ENCODE data around the gene SPECC1.
"Not testable (repeated sequence)": the region's sequence is repeated elsewhere in the genome, so short reads cannot be mapped to it uniquely, and the experiment has no call there.

The SPECC1 gene

DNA sequence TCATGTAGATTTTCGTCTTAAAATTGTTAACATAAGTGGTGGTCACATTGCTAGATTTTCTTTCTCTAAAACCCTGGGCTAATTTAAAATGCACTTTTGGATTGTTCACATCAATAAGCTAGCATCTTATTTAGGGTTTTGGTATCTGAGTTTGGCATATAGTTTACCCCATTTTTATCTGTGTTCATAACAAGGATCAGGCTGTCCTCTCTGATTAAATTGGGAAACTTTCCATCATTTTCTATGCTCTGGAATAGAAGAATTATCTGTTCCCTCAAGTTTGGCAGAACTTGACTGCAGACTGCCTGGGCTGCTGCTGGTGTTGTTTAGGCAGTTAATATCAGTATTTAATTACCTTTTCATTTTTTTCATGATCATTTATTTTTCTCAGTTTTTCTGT, 1.8 kb downstream of the SPECC1 start:
- no peak for DNase-seq (ENCODE audit: low read depth, low spot score)

DNA sequence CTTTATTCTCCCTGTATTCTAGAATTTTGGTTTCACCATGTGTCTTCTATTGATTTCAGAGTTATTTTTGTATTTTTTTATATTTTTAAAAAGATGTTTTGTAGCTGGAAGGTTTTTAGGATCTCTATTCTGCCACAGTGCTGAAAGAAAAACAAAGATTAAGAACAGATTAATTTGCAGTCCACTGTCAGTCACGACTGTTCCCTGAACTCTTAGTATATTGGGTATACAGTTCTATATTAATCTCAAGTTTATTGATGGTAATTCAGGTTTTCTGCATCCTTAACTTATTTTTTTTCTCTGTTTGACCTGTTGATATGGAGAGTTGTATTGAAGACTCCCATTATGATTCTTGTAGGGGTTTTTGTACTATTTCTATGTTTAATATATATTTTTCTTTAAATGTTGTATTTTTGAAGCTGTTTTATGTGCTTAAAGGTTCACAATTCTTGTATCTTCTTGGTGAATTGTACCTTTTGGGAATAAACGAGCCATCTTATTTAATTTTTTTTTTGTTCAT, 2.9 kb downstream of the SPECC1 start:
- no peak for DNase-seq (ENCODE audit: low read depth, low spot score)

DNA sequence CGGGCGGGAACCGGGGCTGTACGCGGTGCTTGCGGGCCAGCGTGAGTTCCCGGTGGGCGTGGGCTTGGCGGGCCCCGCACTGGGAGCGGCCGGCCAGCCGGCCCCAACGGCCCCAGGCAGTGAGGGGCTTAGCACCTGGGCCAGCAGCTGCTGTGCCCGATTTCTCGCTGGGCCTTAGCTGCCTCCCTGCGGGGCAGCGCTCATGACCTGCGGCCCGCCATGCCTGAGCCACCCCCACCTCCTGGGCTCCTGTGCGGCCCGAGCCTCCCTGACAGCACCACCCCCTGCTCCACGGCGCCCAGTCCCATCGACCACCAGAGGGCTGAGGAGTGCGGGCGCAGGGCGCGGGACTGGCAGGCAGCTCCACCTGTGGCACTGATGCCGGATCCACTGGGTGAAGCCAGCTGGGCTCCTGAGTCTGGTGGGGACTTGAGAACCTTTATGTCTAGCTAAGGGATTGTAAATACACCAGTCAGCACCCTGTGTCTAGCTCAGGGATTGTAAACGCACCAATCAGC, 7.4 kb downstream of the SPECC1 start:
- DNase-seq (ENCODE audit: low read depth, low spot score), result not testable (repeated sequence)

GRCh38 chr17:20022701-20023100, 13.5 kb downstream of the SPECC1 start:
- no peak for DNase-seq (ENCODE audit: low read depth, low spot score)

DNA sequence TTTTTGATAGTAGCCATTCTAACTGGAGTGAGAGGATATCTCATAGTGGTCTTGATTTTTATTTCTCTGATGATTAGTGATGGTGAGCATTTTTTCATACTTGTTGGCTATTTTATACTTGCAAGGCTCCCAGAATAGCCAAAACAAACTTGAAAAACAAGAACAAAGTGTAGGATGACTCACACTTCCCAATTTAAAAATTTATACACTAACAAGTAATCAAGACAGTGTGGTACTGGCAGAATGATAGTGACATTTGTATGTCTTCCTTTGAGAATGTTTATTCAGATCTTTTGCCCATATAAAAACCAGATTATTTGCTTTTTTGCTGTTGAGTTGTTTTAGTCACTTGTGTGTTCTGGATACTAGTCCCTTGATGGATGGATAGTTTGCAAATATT, 17.8 kb downstream of the SPECC1 start:
- no peak for DNase-seq (ENCODE audit: low read depth, low spot score)

DNA sequence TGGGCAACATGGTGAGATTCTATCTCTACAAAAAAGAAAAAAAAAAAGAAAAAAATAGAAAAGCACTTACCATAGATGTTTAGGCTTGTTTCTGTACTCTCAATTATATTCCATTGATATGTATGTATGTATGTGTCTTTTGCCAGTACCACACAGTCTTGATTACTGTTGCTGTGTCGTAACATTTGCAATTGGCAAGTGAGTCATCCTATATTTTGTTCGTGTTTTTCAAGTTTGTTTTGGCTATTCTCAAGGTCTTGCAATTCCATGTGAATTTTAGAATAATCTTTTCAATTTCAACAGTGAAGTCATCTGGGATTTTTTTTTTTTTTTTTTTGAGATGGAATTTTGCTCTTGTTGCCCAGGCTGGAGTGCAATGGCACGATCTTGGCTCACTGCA, 19.3 kb downstream of the SPECC1 start:
- no peak for DNase-seq (ENCODE audit: low read depth, low spot score)

DNA sequence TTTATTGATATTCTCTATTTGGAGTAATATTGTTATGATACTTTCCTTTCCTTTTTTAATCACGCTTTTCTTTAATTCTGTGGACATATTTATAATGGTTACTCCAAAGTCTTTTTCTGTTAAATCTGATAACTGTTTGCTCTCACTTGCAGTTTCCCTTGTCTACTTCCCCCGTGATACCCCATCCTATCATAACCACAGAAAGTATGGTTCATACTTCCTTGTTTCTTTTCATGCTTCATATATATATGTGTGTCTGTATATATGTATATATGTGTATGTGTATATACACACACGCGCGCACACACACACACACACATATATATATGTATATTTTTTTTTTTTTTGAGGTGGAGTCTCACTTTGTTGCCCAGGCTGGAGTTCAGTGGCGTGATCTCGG, 23.5 kb downstream of the SPECC1 start:
- no peak for DNase-seq (ENCODE audit: low read depth, low spot score)

DNA sequence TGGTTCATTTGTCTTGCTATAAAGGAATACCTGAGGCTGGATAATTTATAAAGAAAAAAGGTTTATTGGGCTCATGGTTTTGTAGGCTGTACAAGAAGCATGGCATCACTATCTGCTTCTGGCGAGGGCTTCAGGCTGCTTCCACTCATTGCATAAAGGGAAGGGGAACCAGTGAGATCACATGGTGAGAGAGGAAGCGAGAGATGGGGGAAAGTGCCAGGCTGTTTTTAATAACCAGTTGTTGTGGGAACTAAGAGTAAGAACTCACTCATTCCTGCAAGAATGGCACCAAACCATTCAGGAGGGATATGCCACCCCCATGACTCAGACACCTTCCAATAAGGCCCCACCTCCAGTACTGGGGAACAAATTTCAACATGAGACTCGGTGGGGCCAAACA, 24.3 kb downstream of the SPECC1 start:
- DNase-seq (ENCODE audit: low read depth, low spot score), result no peak

DNA sequence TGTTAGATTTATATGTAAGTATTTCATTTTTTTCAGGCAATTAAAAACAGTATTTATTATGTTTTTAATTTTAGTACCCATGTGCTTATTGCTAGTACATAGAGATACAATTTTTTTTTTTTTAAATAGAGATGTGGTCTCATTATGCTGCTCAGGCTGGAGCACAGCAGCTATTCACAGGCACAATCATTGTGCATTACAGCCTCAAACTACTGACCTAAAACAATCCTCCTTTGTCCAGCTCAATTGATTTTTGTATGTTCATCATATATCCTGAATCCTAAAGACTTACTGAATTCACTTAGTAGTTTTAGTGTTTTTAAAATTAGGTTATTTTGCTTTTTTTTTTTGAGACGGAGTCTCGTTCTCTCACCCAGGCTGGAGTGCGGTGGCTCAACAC, 26.3 kb downstream of the SPECC1 start:
- no peak for DNase-seq (ENCODE audit: low read depth, low spot score)

GRCh38 chr17:20037286-20037685, 28.1 kb downstream of the SPECC1 start:
- DNase-seq (ENCODE audit: low read depth, low spot score), result not testable (repeated sequence)

GRCh38 chr17:20039037-20039436, 29.9 kb downstream of the SPECC1 start:
- no peak for DNase-seq (ENCODE audit: low read depth, low spot score)

- no peak for DNase-seq (ENCODE audit: low read depth, low spot score)
Measured at GRCh38 chr17:20040216-20040615, 31.1 kb downstream of the SPECC1 start.

GRCh38 chr17:20043021-20043420, 33.9 kb downstream of the SPECC1 start:
- no peak for DNase-seq (ENCODE audit: low read depth, low spot score)

DNA sequence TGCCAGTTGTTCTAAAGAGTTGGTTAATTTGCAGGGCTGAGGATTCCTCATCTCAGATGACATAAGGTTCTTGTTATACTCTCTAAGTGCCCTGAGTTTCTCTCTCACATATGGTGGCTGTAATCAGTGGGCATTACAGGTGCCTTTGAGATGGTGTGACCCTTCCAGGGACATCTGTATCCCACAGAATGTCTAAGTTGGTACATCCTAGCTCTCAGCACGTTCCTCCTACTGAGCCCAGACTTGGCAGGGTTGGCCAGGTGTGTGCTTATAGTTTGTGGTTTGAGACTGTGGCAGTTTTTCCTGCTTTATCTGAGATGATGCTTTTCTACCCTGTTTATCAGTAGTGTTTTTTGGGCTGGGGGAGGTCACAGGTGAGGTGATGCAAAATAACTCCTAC, 36.3 kb downstream of the SPECC1 start:
- no peak for DNase-seq (ENCODE audit: low read depth, low spot score)

DNA sequence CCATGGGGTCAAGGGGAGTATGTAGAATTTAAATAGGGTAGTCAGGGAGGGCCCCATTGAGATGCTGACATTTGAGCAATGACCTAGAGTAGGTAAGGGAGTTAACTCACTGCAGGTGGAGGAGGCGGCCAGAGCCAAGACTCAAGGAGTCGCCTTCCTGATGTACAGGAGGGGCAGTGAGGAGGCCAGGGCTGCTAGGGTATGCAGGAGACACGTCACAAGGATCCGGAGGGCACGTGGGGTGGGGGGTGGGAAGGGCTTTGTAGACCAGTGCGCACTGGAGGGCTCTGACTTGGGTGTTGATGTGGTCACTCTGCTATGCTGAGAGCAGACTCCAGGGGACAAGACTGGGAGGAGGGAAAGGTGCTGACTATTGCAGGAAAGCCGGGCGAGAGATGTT, 37.5 kb downstream of the SPECC1 start:
- DNase-seq (ENCODE audit: low read depth, low spot score), result no peak

GRCh38 chr17:20051624-20052023, 42.5 kb downstream of the SPECC1 start:
- DNase-seq (ENCODE audit: low read depth, low spot score), result no peak

- DNase-seq (ENCODE audit: low read depth, low spot score), result no peak
Measured at GRCh38 chr17:20053361-20053964, 44.3 kb downstream of the SPECC1 start.

GRCh38 chr17:20059728-20060188, 50.6 kb downstream of the SPECC1 start:
- no peak for DNase-seq (ENCODE audit: low read depth, low spot score)

DNA sequence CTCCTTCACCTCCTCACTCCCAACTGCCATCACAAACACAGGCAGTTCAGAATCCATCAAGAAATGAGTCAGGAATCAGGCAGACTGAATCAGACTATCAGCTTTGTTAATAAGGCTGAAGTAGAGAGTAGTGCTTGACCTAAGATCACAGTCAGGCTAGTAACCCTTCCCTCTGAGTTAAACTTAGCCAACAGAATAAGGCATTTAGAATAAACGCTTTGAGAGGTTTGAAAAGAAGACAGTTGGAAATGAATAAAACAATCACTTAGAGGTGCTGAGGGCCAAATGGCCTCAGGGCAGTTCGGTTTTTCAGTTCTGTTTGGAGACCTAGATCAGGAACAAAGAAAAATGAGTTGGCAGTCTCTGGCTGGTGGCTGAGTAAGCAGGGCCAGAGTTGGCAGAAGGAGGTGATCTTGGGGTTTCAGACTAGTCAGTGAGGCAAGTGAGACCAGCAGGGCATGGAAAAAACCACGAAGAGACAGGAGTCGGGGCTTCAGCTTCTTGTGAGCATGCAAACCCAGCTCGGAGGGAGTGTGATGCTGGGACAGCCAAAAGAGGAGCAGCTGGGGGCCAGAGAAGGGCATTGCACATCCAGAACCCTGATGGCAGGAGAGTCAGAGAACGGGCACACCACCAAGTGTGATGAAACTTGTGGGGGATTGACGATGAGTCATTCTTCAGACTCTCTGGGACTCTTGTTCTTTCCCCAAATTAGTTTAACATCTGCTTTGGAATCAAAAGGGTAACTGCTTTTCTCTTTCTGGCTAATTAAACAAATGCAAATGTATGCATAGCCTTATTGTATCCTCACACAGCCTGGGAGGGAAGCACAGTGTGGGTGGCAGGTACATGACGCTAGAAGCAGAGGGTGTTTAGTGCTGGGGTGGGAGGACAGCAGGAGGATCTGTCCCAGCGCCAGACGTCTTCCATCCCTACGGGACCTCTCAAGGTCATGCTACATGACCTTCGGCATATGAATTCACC, 54.8 kb downstream of the SPECC1 start:
- no peak for DNase-seq (ENCODE audit: low read depth, low spot score)

GRCh38 chr17:20066253-20066652, 57.1 kb downstream of the SPECC1 start:
- no peak for DNase-seq (ENCODE audit: low read depth, low spot score)

DNA sequence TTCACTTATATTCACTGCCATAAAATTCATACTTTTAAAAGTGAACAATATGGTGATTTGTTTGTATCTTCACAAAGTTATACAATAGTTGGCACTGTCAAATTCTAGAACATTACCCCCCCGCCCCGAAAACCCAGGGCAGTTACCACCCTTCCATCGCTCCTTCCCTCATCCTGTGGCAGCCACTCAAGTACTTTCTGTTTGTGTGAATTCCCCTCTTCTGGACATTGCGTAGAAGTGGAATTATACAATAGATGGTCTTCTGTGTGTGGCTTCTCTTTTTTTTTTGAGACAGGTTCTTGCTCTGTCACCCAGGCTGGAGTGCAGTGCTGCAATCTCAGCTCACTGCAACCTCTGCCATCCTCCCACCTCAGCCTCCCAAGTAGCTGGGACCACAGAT, 58.6 kb downstream of the SPECC1 start:
- no peak for DNase-seq (ENCODE audit: low read depth, low spot score)

GRCh38 chr17:20068445-20068844, 59.3 kb downstream of the SPECC1 start:
- DNase-seq (ENCODE audit: low read depth, low spot score), result no peak
